NCI-H1694 treated with DMSO at 0.1 percent for 48 hours (cell line): ENCODE measurements around the gene RND3.

Experiments used
- DNase-seq: peaks from one replicate; lab custom pipeline; 2025; lab: John Stamatoyannopoulos, UW

Gene RND3

GRCh38 chr2:150476286-150476685 is 11.2 kb downstream of the RND3 start:
- no peak for DNase-seq

- DNase-seq: no peak
Observed at GRCh38 chr2:150475479-150476250, 11.8 kb downstream of the RND3 start.

- DNase-seq: no peak
Observed at GRCh38 chr2:150474326-150475074, 13.0 kb downstream of the RND3 start.

GRCh38 chr2:150473767-150474166 is 13.7 kb downstream of the RND3 start:
- DNase-seq: no peak

GRCh38 chr2:150472511-150472899 is 15.0 kb downstream of the RND3 start:
- DNase-seq: no peak

- DNase-seq: no peak
Observed at GRCh38 chr2:150471813-150472510, 15.5 kb downstream of the RND3 start.

- DNase-seq: no peak
Observed at GRCh38 chr2:150470435-150470834, 17.0 kb downstream of the RND3 start.

GRCh38 chr2:150469706-150470274 is 17.7 kb downstream of the RND3 start:
- DNase-seq: no peak

- no peak for DNase-seq
Observed at GRCh38 chr2:150468350-150468960, 19.0 kb downstream of the RND3 start.

- no peak for DNase-seq
Observed at GRCh38 chr2:150467621-150467963, 19.9 kb downstream of the RND3 start.

GRCh38 chr2:150466741-150467620 is 20.5 kb downstream of the RND3 start:
- DNase-seq: no peak

- DNase-seq: no peak
Observed at GRCh38 chr2:150465703-150466569, 21.5 kb downstream of the RND3 start.

GRCh38 chr2:150464986-150465385 is 22.5 kb downstream of the RND3 start:
- no peak for DNase-seq

GRCh38 chr2:150464270-150464669 is 23.2 kb downstream of the RND3 start:
- no peak for DNase-seq

- DNase-seq: no peak
Observed at GRCh38 chr2:150462770-150463169, 24.7 kb downstream of the RND3 start.

- DNase-seq: no peak
Observed at GRCh38 chr2:150459281-150459680, 28.2 kb downstream of the RND3 start.

GRCh38 chr2:150450765-150451164 is 36.7 kb downstream of the RND3 start:
- DNase-seq: no peak

- no peak for DNase-seq
Observed at GRCh38 chr2:150449856-150450255, 37.6 kb downstream of the RND3 start.

GRCh38 chr2:150445398-150445797 is 42.1 kb downstream of the RND3 start:
- DNase-seq: no peak

- no peak for DNase-seq
Observed at GRCh38 chr2:150442484-150442883, 45.0 kb downstream of the RND3 start.
